ENCODE results near the gene ATP9A. TPM values are rescaled to one million over a fixed set of nuclear protein-coding genes. Genes with fewer than 3 reads are reported as not detected.
A peak's percentile ranks its signal among the peaks of the same experiment; 100 is the strongest.

Gene ATP9A
- total and polyA plus RNA-seq, 2 of the 8 experiments (the other 6 are each of a cell fraction or from before 2014, with no cell fraction given): 5.0 to 6.4 TPM

DNA sequence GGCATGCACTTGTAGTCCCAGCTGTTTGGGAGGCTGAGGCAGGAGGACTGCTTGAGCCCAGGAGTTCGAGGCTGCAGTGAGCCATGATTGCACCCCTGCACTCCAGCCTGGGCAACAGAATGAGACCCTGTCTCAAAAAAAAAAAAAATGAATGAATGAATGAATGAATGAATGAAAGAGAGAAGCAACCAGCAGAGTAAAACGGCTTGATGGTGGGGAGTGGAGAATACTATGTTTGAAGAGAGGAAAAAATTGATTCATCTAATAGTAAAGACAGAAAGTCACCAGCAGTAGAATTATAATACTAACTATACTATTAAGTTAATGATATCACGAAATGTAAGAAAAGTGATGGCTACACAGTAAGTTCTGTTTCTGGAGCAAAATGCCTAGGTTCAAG lies 80.6 kb downstream of the ATP9A start:
- H3K4me2 ChIP-seq (ENCODE audit: insufficient read depth in 1 of 2, low read depth in 2 of 2, low read length in 2 of 2): no peak overlapping the region
- H3K79me2 ChIP-seq (ENCODE audit: control insufficient read depth in 1 of 2, insufficient read depth in 2 of 2, low read length in 2 of 2): no peaks in the 10 kb centered on the region
- H2AFZ ChIP-seq (ENCODE audit: low read length): no peak overlapping the region
- TF ChIP-seq FOSL1 (IDR thresholded peaks at IDR 0.05; ENCODE audit: insufficient read depth, low read depth, low read length) (no peak), ATF2 (IDR thresholded peaks at IDR 0.05; ENCODE audit: low read length) (no peak), TAF7 (optimal IDR thresholded peaks at IDR 0.05; ENCODE audit: borderline replicate concordance, low read depth, low read length) (no peak), SAP30 (IDR thresholded peaks at IDR 0.05; ENCODE audit: insufficient read depth, insufficient replicate concordance, low read length) (no peak), SP2 (IDR thresholded peaks at IDR 0.05; ENCODE audit: low read length) (no peak), CHD1 (IDR thresholded peaks at IDR 0.05; ENCODE audit: low read depth, low read length) (no peak), EP300 (IDR thresholded peaks at IDR 0.05; ENCODE audit: borderline replicate concordance in 1 of 2, low read depth in 2 of 2, low read length in 2 of 2) (no peak), PHF8 (conservative IDR thresholded peaks at IDR 0.05; ENCODE audit: low read depth, low read length) (no peak), SUZ12 (IDR thresholded peaks at IDR 0.05; ENCODE audit: low read length) (no peak), CEBPB (IDR thresholded peaks at IDR 0.05; ENCODE audit: low read depth, low read length) (no peak), MAX (IDR thresholded peaks at IDR 0.05) (no peak)
- H2BK120ac ChIP-seq (replicated peaks; ENCODE audit: low read depth, low read length): no peak overlapping the region
- H4K20me1 ChIP-seq (replicated peaks in 1 of 2; ENCODE audit: control insufficient read depth in 1 of 2, insufficient read depth in 2 of 2, low read length in 2 of 2): no peaks in the 10 kb centered on the region
- H2BK15ac ChIP-seq (ENCODE audit: low read length): no peak overlapping the region
- H3K79me1 ChIP-seq (ENCODE audit: low read depth, low read length): no peaks in the 10 kb centered on the region
- DNase-seq (ENCODE audit: low read depth in 1 of 2, low spot score in 2 of 2) (no peak), FAIRE-seq (no peak)
- CTCF ChIA-PET (ENCODE audit: partially characterized antibody): interaction anchor here (1.2 to 1.3 kb wide), 2 partner anchors 9 to 54 kb away, joined by 3 to 4 read pairs; no protein-coding TSS in a partner anchor
- H2BK5ac ChIP-seq (ENCODE audit: low read depth, low read length): no peak overlapping the region
- H3K4me1 ChIP-seq (replicated peaks in 1 of 4; ENCODE audit: control insufficient read depth in 3 of 4, insufficient read depth in 4 of 4, low read length in 3 of 4): no peaks in the 10 kb centered on the region
- no peak overlapping the region for H3K18ac ChIP-seq (ENCODE audit: extremely low read depth, low read length)
- POLR2A ChIA-PET (ENCODE audit: partially characterized antibody): no interaction called here
- H4K91ac ChIP-seq (replicated peaks; ENCODE audit: insufficient read length, low read length): no peak overlapping the region
- no peaks in the 10 kb centered on the region for H3K36me3 ChIP-seq (ENCODE audit: control insufficient read depth in 2 of 4, insufficient read depth in 4 of 4, low read length in 3 of 4)
- 89% methylated on average over 3 of the region's 3 CpGs; no CpG with 5 or more reads in 1 of the 2 experiments for WGBS, 2 experiments (ENCODE audit: extremely low coverage in 1 of 2, insufficient coverage in 1 of 2, insufficient read length in 1 of 2, insufficient replicate concordance in 2 of 2, low coverage in 1 of 2, low lambda C conversion rate in 2 of 2, missing lambda C conversion rate in 1 of 2)
- H2AK5ac ChIP-seq (ENCODE audit: low read depth, low read length): no peak overlapping the region
- no peak overlapping the region for H3K27ac ChIP-seq (ENCODE audit: low read depth, low read length)
- H4K5ac ChIP-seq (ENCODE audit: insufficient read length, low read depth, low read length): no peak overlapping the region
- H3K4ac ChIP-seq (replicated peaks; ENCODE audit: insufficient read length, low read depth, low read length): no peak overlapping the region
- no peak overlapping the region for H3K14ac ChIP-seq (ENCODE audit: insufficient read length)
- H2BK12ac ChIP-seq (ENCODE audit: low read depth, low read length): no peak overlapping the region
- no peak overlapping the region for H3K23ac ChIP-seq (ENCODE audit: insufficient read length)
- 0 out of 2 replicates have a peak overlapping the region, but pooled peaks have one; percentile 61 for H2BK20ac ChIP-seq (ENCODE audit: low read length)
- no peak overlapping the region for H3K4me3 ChIP-seq (ENCODE audit: extremely low read depth in 1 of 4, insufficient read depth in 2 of 4, low read depth in 3 of 4, low read length in 4 of 4)
- no peak overlapping the region for H3K56ac ChIP-seq (replicated peaks; ENCODE audit: insufficient read length, low read depth, low read length)
- H3K9me3 ChIP-seq (ENCODE audit: insufficient read depth in 2 of 2, low read depth in 1 of 2, low read length in 1 of 2): no peaks in the 10 kb centered on the region
- no peak overlapping the region for H3K9ac ChIP-seq (replicated peaks in 1 of 4; ENCODE audit: extremely low read depth in 1 of 4, low read depth in 3 of 4, low read length in 3 of 4)
- no peaks in the 10 kb centered on the region for H3K23me2 ChIP-seq (ENCODE audit: low read depth, low read length)
- H4K8ac ChIP-seq (ENCODE audit: extremely low read depth, insufficient read depth, low read length): no peak overlapping the region
- H3K27me3 ChIP-seq (replicated peaks in 1 of 4; ENCODE audit: control insufficient read depth in 3 of 4, extremely low read depth in 1 of 4, insufficient read depth in 3 of 4, low read length in 3 of 4): no peaks in the 10 kb centered on the region

Data from H1 (cell line).